H1 (cell line): ENCODE results near the gene IL1A. TPM values are rescaled to one million over a fixed set of nuclear protein-coding genes. Genes with fewer than 3 reads are reported as not detected.

ENCODE experiments used
- CTCF ChIA-PET: fragments of 300-600 bp; sonication (Branson Sonifier 250); formaldehyde crosslinking; loops from one replicate; lab custom pipeline; 2021; ENCODE audit not compliant: partially characterized antibody; lab: Charles Lee
- POLR2A ChIA-PET: fragments of 300-600 bp; sonication (Branson Sonifier 250); formaldehyde crosslinking; loops from one replicate; lab custom pipeline; 2021; ENCODE audit warnings: inconsistent platforms; ENCODE audit not compliant: partially characterized antibody; lab: Charles Lee
- DNase-seq, 2 experiments: peaks; one replicate each; pipeline versions ENCODE4 v3.0.0 to v3.0.0-alpha.2; 2010 to 2022; ENCODE audit warnings: low spot score in 2 of 2, low read depth in 1 of 2, mixed read lengths in 1 of 2
- FAIRE-seq: peaks from 2 replicates; lab custom pipeline; 2011; peaks lifted over from hg19 to GRCh38; lab: Jason Lieb, UNC
- H2AFZ ChIP-seq: 2 replicates; pipeline ENCODE4 v1.8.1; 2012; ENCODE audit warnings: low read length, inconsistent platforms
- H2AK5ac ChIP-seq: 2 replicates; pipeline ENCODE4 v1.6.1; 2013; ENCODE audit warnings: low read depth, low read length
- H2BK120ac ChIP-seq: replicated peaks from 2 replicates; pipeline ENCODE3; 2013; ENCODE audit warnings: low read depth, low read length, inconsistent platforms
- H2BK12ac ChIP-seq: 2 replicates; pipeline ENCODE4 v1.6.1; 2013; ENCODE audit warnings: low read depth, low read length
- H2BK15ac ChIP-seq: 2 replicates; pipeline ENCODE4 v1.6.1; 2013; ENCODE audit warnings: low read length
- H2BK20ac ChIP-seq: 2 replicates; pipeline ENCODE4 v1.6.1; 2013; ENCODE audit warnings: low read length
- H2BK5ac ChIP-seq: 2 replicates; pipeline ENCODE4 v1.6.1; 2013; ENCODE audit warnings: low read depth, low read length
- H3K14ac ChIP-seq: 2 replicates; pipeline ENCODE4 v1.6.1; 2013; ENCODE audit warnings: inconsistent platforms; ENCODE audit not compliant: insufficient read length
- H3K18ac ChIP-seq: 2 replicates; pipeline ENCODE4 v1.6.1; 2013; ENCODE audit warnings: low read length; ENCODE audit errors: extremely low read depth
- H3K23ac ChIP-seq: 2 replicates; pipeline ENCODE4 v1.6.1; 2013; ENCODE audit warnings: inconsistent platforms; ENCODE audit not compliant: insufficient read length
- H3K23me2 ChIP-seq: 2 replicates; pipeline ENCODE4 v1.6.1; 2013; ENCODE audit warnings: low read depth, low read length
- H3K27ac ChIP-seq: 2 replicates; pipeline ENCODE4 v1.6.1; 2011; ENCODE audit warnings: low read depth, low read length, inconsistent platforms
- H3K27me3 ChIP-seq, 4 experiments: replicated peaks in 1 of 4; 1 replicate in 1 of 4; 2 replicates in 3 of 4; pipeline versions ENCODE4 v1.6.1 to v1.8.1; 2011 to 2013; ENCODE audit warnings: low read length in 3 of 4, mild to moderate bottlenecking in 3 of 4, inconsistent platforms in 2 of 4, mixed read lengths in 2 of 4, moderate library complexity in 1 of 4; ENCODE audit not compliant: control insufficient read depth in 3 of 4, insufficient read depth in 3 of 4; ENCODE audit errors: extremely low read depth in 1 of 4
- H3K36me3 ChIP-seq, 4 experiments: 2 replicates each; pipeline versions ENCODE4 v1.6.1 to v1.8.1; 2011 to 2013; ENCODE audit warnings: mild to moderate bottlenecking in 4 of 4, low read length in 3 of 4, moderate library complexity in 2 of 4, control low read depth in 1 of 4, inconsistent platforms in 1 of 4; ENCODE audit not compliant: insufficient read depth in 4 of 4, control insufficient read depth in 2 of 4
- H3K4ac ChIP-seq: replicated peaks from 2 replicates; pipeline ENCODE3; 2013; ENCODE audit warnings: low read length, low read depth, mixed read lengths, inconsistent platforms; ENCODE audit not compliant: insufficient read length
- H3K4me1 ChIP-seq, 4 experiments: replicated peaks in 1 of 4; 1 replicate in 1 of 4; 2 replicates in 3 of 4; pipeline versions ENCODE4 v1.6.1 to v1.8.1; 2011 to 2013; ENCODE audit warnings: low read length in 3 of 4, inconsistent platforms in 2 of 4, mixed read lengths in 1 of 4; ENCODE audit not compliant: insufficient read depth in 4 of 4, control insufficient read depth in 3 of 4
- H3K4me2 ChIP-seq, 2 experiments: 2 replicates each; pipeline versions ENCODE4 v1.6.1 to v1.8.1; 2011 to 2013; ENCODE audit warnings: low read depth in 2 of 2, low read length in 2 of 2, control low read depth in 1 of 2, inconsistent platforms in 1 of 2, mild to moderate bottlenecking in 1 of 2; ENCODE audit not compliant: insufficient read depth in 1 of 2
- H3K4me3 ChIP-seq, 4 experiments: fragments of 200-600, 300-600 bp in 1 of 4; sonication (generic), shearing (Covaris generic), sonication (Bioruptor Twin) in 1 of 4; 2 replicates each; pipeline versions ENCODE4 v1.5.1 to v1.8.1; 2011 to 2016; ENCODE audit warnings: low read length in 4 of 4, low read depth in 3 of 4, control low read depth in 2 of 4, inconsistent platforms in 2 of 4, mild to moderate bottlenecking in 2 of 4, mixed read lengths in 1 of 4, moderate library complexity in 1 of 4; ENCODE audit not compliant: insufficient read depth in 2 of 4; ENCODE audit errors: extremely low read depth in 1 of 4
- H3K56ac ChIP-seq: replicated peaks from 2 replicates; pipeline ENCODE3; 2013; ENCODE audit warnings: low read depth, mild to moderate bottlenecking, mixed read lengths, low read length, inconsistent platforms; ENCODE audit not compliant: insufficient read length
- H3K79me1 ChIP-seq: 2 replicates; pipeline ENCODE4 v1.6.1; 2013; ENCODE audit warnings: low read depth, low read length, control low read depth
- H3K79me2 ChIP-seq, 2 experiments: 2 replicates each; pipeline versions ENCODE4 v1.6.1 to v1.8.1; 2012 to 2013; ENCODE audit warnings: low read length in 2 of 2, mild to moderate bottlenecking in 2 of 2, inconsistent platforms in 1 of 2; ENCODE audit not compliant: insufficient read depth in 2 of 2, control insufficient read depth in 1 of 2
- H3K9ac ChIP-seq, 4 experiments: replicated peaks in 1 of 4; 1 replicate in 1 of 4; 2 replicates in 3 of 4; pipeline versions ENCODE4 v1.6.1 to v1.8.1; 2011 to 2013; ENCODE audit warnings: low read depth in 3 of 4, low read length in 3 of 4, control low read depth in 2 of 4, mild to moderate bottlenecking in 2 of 4, moderate library complexity in 2 of 4, inconsistent platforms in 1 of 4; ENCODE audit errors: extremely low read depth in 1 of 4
- H3K9me3 ChIP-seq, 2 experiments: 2 replicates each; pipeline versions ENCODE4 v1.6.1 to v1.8.1; 2012 to 2013; ENCODE audit warnings: mild to moderate bottlenecking in 2 of 2, moderate library complexity in 2 of 2, control low read depth in 1 of 2, inconsistent platforms in 1 of 2, low read depth in 1 of 2, low read length in 1 of 2, mixed read lengths in 1 of 2; ENCODE audit not compliant: insufficient read depth in 2 of 2
- H4K20me1 ChIP-seq, 2 experiments: replicated peaks in 1 of 2; 2 replicates each; pipeline versions ENCODE3 to v1.8.1; 2011 to 2013; ENCODE audit warnings: inconsistent platforms in 2 of 2, low read length in 2 of 2, mild to moderate bottlenecking in 1 of 2; ENCODE audit not compliant: insufficient read depth in 2 of 2, control insufficient read depth in 1 of 2
- H4K5ac ChIP-seq: 2 replicates; pipeline ENCODE4 v1.6.1; 2013; ENCODE audit warnings: low read length, low read depth, mixed read lengths, inconsistent platforms; ENCODE audit not compliant: insufficient read length
- H4K8ac ChIP-seq: 2 replicates; pipeline ENCODE4 v1.8.0; 2013; ENCODE audit warnings: mild to moderate bottlenecking, moderate library complexity, low read length, inconsistent platforms; ENCODE audit not compliant: insufficient read depth; ENCODE audit errors: extremely low read depth
- H4K91ac ChIP-seq: replicated peaks from 2 replicates; pipeline ENCODE3; 2013; ENCODE audit warnings: low read length, mixed read lengths, inconsistent platforms; ENCODE audit not compliant: insufficient read length
- CEBPB ChIP-seq: IDR thresholded peaks from 2 replicates; pipeline ENCODE4 v1.6.1; 2012; ENCODE audit warnings: low read depth, low read length
- SIX5 ChIP-seq: IDR thresholded peaks from 2 replicates; pipeline ENCODE4 v1.6.1; 2011; ENCODE audit warnings: mild to moderate bottlenecking, low read depth, low read length
- WGBS, 2 experiments: shearing (Covaris generic) in 1 of 2; methylation state at CpG; one replicate each; pipeline versions ENCODE4 v1.1.6 to v1.1.7; 2013 to 2015; ENCODE audit warnings: low lambda C conversion rate in 2 of 2, mixed read lengths in 2 of 2, inconsistent platforms in 1 of 2, low coverage in 1 of 2, missing lambda C conversion rate in 1 of 2; ENCODE audit not compliant: insufficient replicate concordance in 2 of 2, insufficient coverage in 1 of 2, insufficient read length in 1 of 2; ENCODE audit errors: extremely low coverage in 1 of 2, missing lambda C conversion rate in 1 of 2; 5-methylcytosine and 5-hydroxymethylcytosine counted together
- polyA plus RNA-seq, 7 experiments: library from polyadenylated mRNA; depleted of rRNA in 3 of 7; stranded (reverse) in 5 of 7; unstranded in 2 of 7; fragments of >200 nt in 5 of 7; fragments of 200-250 nt in 2 of 7; gene quantifications; 1 replicate in 5 of 7; 2 replicates in 1 of 7; 4 replicates in 1 of 7; pipeline versions ENCODE4 v1.2.1 to v1.2.3, GENCODE V29; 2011 to 2013; ENCODE audit warnings: missing spikeins in 2 of 7, mixed read lengths in 2 of 7
- total RNA-seq: library from RNA; stranded (reverse); fragmentation: NEBNext Ultra II Directional; extraction: Animal tissue kit (Norgen Biotek cat#: 25700); gene quantifications from 2 replicates; pipeline ENCODE4 v1.2.1, GENCODE V29; 2021

Gene IL1A
- total and polyA plus RNA-seq, 2 of the 8 experiments (the other 6 are each of a cell fraction or from before 2014, with no cell fraction given) = 0.32 to 0.74 TPM

- no peak overlapping the region for H3K14ac ChIP-seq
- H3K27me3 ChIP-seq = no peaks in the 10 kb centered on the region
- H2BK20ac ChIP-seq = no peak overlapping the region
- no peak overlapping the region for H2BK15ac ChIP-seq
- no peak overlapping the region for H3K4ac ChIP-seq
- no peak overlapping the region for H3K9ac ChIP-seq
- no peak overlapping the region for H3K23ac ChIP-seq
- FAIRE-seq (no peak), DNase-seq (no peak)
- 85% methylated on average over 5 of the region's 5 CpGs; no CpG with 5 or more reads in 1 of the 2 experiments for WGBS, 2 experiments
- H3K9me3 ChIP-seq = peaks cover 0 to 3% of the 10 kb centered on the region in 2 experiments; a peak in 2 of 4 replicates
- H2BK5ac ChIP-seq = 0 out of 2 replicates have a peak overlapping the region, but pooled peaks have one; percentile 47
- H4K8ac ChIP-seq = no peak overlapping the region
- H2BK120ac ChIP-seq = no peak overlapping the region
- H3K56ac ChIP-seq = no peak overlapping the region
- H4K20me1 ChIP-seq = no peaks in the 10 kb centered on the region
- CTCF ChIA-PET = interaction anchor here (0.7 to 1.6 kb wide), 2 partner anchors 91 to 147 kb away, joined by 3 to 4 read pairs; no protein-coding TSS in a partner anchor
- no peaks in the 10 kb centered on the region for H3K79me1 ChIP-seq
- peak overlapping the region; percentile 96 for H2AFZ ChIP-seq
- no peaks in the 10 kb centered on the region for H3K23me2 ChIP-seq
- POLR2A ChIA-PET = no interaction called here
- H3K27ac ChIP-seq = no peak overlapping the region
- TF ChIP-seq SIX5 (no peak), CEBPB (peak; percentile 15; the same call in 1 of the 2 replicates)
- H4K91ac ChIP-seq = no peak overlapping the region
- H4K5ac ChIP-seq = no peak overlapping the region
- H3K4me3 ChIP-seq = no peak overlapping the region
- no peak overlapping the region for H3K4me2 ChIP-seq
- no peak overlapping the region for H2BK12ac ChIP-seq
- H3K36me3 ChIP-seq = no peaks in the 10 kb centered on the region
- H3K18ac ChIP-seq = no peak overlapping the region
- no peak overlapping the region for H2AK5ac ChIP-seq
- H3K4me1 ChIP-seq = peaks cover 0 to 6% (median 2%) of the 10 kb centered on the region in 4 experiments; a peak in 5 of 7 replicates
- no peaks in the 10 kb centered on the region for H3K79me2 ChIP-seq
Observed at GRCh38 chr2:112794131-112794733, 9.9 kb upstream of the IL1A start.
